T-helper 2 cell treated with Interferon-gamma antibody and Interleukin-4, amounts not matched to agents 5 μg/mL and 100 μg/mL, for 36 hours (primary cell): ENCODE data around the gene HEBP2.
"Not testable (repeated sequence)": the region's sequence is repeated elsewhere in the genome, so short reads cannot be mapped to it uniquely, and the experiment has no call there.

Experiments used
- DNase-seq: peaks from one replicate; pipeline ENCODE4 v3.0.0; 2021; ENCODE audit warnings: low spot score
- H3K27ac Mint-ChIP-seq: one replicate; pipeline ENCODE4 v1.8.0; 2021; ENCODE audit warnings: mild to moderate bottlenecking, mixed read lengths
- H3K27me3 Mint-ChIP-seq: one replicate; pipeline ENCODE4 v1.8.0; 2021; ENCODE audit warnings: low read depth, mixed read lengths
- H3K36me3 Mint-ChIP-seq: one replicate; pipeline ENCODE4 v1.8.0; 2021; ENCODE audit warnings: low read depth, mixed read lengths
- H3K4me1 Mint-ChIP-seq: one replicate; pipeline ENCODE4 v1.8.0; 2021; ENCODE audit warnings: low read depth, mixed read lengths
- H3K4me3 Mint-ChIP-seq: one replicate; pipeline ENCODE4 v1.8.0; 2022; ENCODE audit warnings: mild to moderate bottlenecking, moderate library complexity, mixed read lengths
- H3K9me3 Mint-ChIP-seq: one replicate; pipeline ENCODE4 v1.8.0; 2021; ENCODE audit warnings: mixed read lengths

HEBP2 gene

GRCh38 chr6:138403801-138404665 lies at the start of gene HEBP2:
HEBP2 (plus strand) TSS chr6:138404223; CDS start chr6:138404496, 273 bp downstream.
- Mint-ChIP-seq H3K36me3 (peaks cover 21% of the 10 kb centered on the region), H3K27ac (peak within 1 kb of the TSS; percentile 73), H3K4me1 (peaks cover 18% of the 10 kb centered on the region), H3K9me3 (no peaks in the 10 kb centered on the region), H3K27me3 (peaks cover 22% of the 10 kb centered on the region), H3K4me3 (peak within 1 kb of the TSS; percentile 81)
- DNase-seq, result peak; percentile 87

GRCh38 chr6:138357928-138358327 lies 46.1 kb upstream of the HEBP2 start:
- no peak for DNase-seq
- no peaks in the 10 kb centered on the region for H3K9me3 Mint-ChIP-seq

GRCh38 chr6:138368684-138369083 lies 35.3 kb upstream of the HEBP2 start:
- H3K9me3 Mint-ChIP-seq, H3K4me1 Mint-ChIP-seq, H3K4me3 Mint-ChIP-seq, H3K27ac Mint-ChIP-seq, DNase-seq, H3K36me3 Mint-ChIP-seq: not testable (repeated sequence)
- peaks cover 12% of the 10 kb centered on the region for H3K27me3 Mint-ChIP-seq

More at GRCh38 chr6:138357928-138358327, 46.1 kb upstream of the HEBP2 start:
- no peak overlapping the region for H3K27ac Mint-ChIP-seq
- no peaks in the 10 kb centered on the region for H3K27me3 Mint-ChIP-seq
- H3K4me1 Mint-ChIP-seq, result no peaks in the 10 kb centered on the region
- H3K4me3 Mint-ChIP-seq, result no peak overlapping the region
- no peaks in the 10 kb centered on the region for H3K36me3 Mint-ChIP-seq

- Mint-ChIP-seq H3K4me3 (no peak overlapping the region), H3K27me3 (peaks cover 14% of the 10 kb centered on the region)
Measured at GRCh38 chr6:138370631-138371451, 33.2 kb upstream of the HEBP2 start.

GRCh38 chr6:138371452-138371711 lies 32.6 kb upstream of the HEBP2 start:
- H3K27me3 Mint-ChIP-seq, result peaks cover 14% of the 10 kb centered on the region
- H3K27ac Mint-ChIP-seq, result no peak overlapping the region
- H3K4me3 Mint-ChIP-seq, result no peak overlapping the region
- H3K4me1 Mint-ChIP-seq, result no peaks in the 10 kb centered on the region
- no peak for DNase-seq
- H3K9me3 Mint-ChIP-seq, result peaks cover 4% of the 10 kb centered on the region
- H3K36me3 Mint-ChIP-seq, result no peaks in the 10 kb centered on the region

More at GRCh38 chr6:138370631-138371451, 33.2 kb upstream of the HEBP2 start:
- no peaks in the 10 kb centered on the region for H3K36me3 Mint-ChIP-seq
- DNase-seq, result no peak
- H3K4me1 Mint-ChIP-seq, result no peaks in the 10 kb centered on the region
- peaks cover 4% of the 10 kb centered on the region for H3K9me3 Mint-ChIP-seq
- no peak overlapping the region for H3K27ac Mint-ChIP-seq

- Mint-ChIP-seq H3K9me3 (peaks cover 4% of the 10 kb centered on the region), H3K4me1 (no peaks in the 10 kb centered on the region), H3K4me3 (no peak overlapping the region), H3K36me3 (no peaks in the 10 kb centered on the region), H3K27me3 (peaks cover 14% of the 10 kb centered on the region), H3K27ac (no peak overlapping the region)
- DNase-seq, result no peak
Measured at GRCh38 chr6:138371720-138372119, 32.3 kb upstream of the HEBP2 start.

GRCh38 chr6:138372711-138373463 lies 31.1 kb upstream of the HEBP2 start:
- DNase-seq, result no peak
- Mint-ChIP-seq H3K27ac (no peak overlapping the region), H3K27me3 (peaks cover 17% of the 10 kb centered on the region), H3K4me1 (no peaks in the 10 kb centered on the region), H3K36me3 (no peaks in the 10 kb centered on the region), H3K9me3 (no peaks in the 10 kb centered on the region), H3K4me3 (no peak overlapping the region)

- no peaks in the 10 kb centered on the region for H3K36me3 Mint-ChIP-seq
- H3K27ac Mint-ChIP-seq, result no peak overlapping the region
- H3K27me3 Mint-ChIP-seq, result peaks cover 23% of the 10 kb centered on the region
- no peaks in the 10 kb centered on the region for H3K4me1 Mint-ChIP-seq
- no peaks in the 10 kb centered on the region for H3K9me3 Mint-ChIP-seq
- no peak overlapping the region for H3K4me3 Mint-ChIP-seq
- no peak for DNase-seq
Measured at GRCh38 chr6:138374230-138374629, 29.8 kb upstream of the HEBP2 start.

- no peak for DNase-seq
- Mint-ChIP-seq H3K9me3 (no peaks in the 10 kb centered on the region), H3K27me3 (peaks cover 23% of the 10 kb centered on the region), H3K27ac (no peak overlapping the region), H3K36me3 (no peaks in the 10 kb centered on the region), H3K4me3 (no peak overlapping the region), H3K4me1 (no peaks in the 10 kb centered on the region)
Measured at GRCh38 chr6:138374815-138375214, 29.2 kb upstream of the HEBP2 start.

- no peak for DNase-seq
Measured at GRCh38 chr6:138377042-138377441, 27.0 kb upstream of the HEBP2 start.

GRCh38 chr6:138377844-138378243 lies 26.2 kb upstream of the HEBP2 start, which contains the start of gene SMIM28:
SMIM28 (plus strand) TSS chr6:138377905; CDS start chr6:138378073, 168 bp downstream.
- Mint-ChIP-seq H3K36me3 (no peaks in the 10 kb centered on the region), H3K27ac (no peak within 1 kb of the TSS), H3K4me1 (no peaks in the 10 kb centered on the region), H3K27me3 (peaks cover 17% of the 10 kb centered on the region), H3K4me3 (no peak within 1 kb of the TSS), H3K9me3 (no peaks in the 10 kb centered on the region)
- DNase-seq, result no peak

More at GRCh38 chr6:138377042-138377441, 27.0 kb upstream of the HEBP2 start:
- Mint-ChIP-seq H3K4me3 (no peak overlapping the region), H3K36me3 (no peaks in the 10 kb centered on the region), H3K9me3 (no peaks in the 10 kb centered on the region), H3K4me1 (no peaks in the 10 kb centered on the region), H3K27ac (no peak overlapping the region), H3K27me3 (peaks cover 17% of the 10 kb centered on the region)

- Mint-ChIP-seq H3K9me3 (no peaks in the 10 kb centered on the region), H3K36me3 (no peaks in the 10 kb centered on the region), H3K27me3 (peaks cover 17% of the 10 kb centered on the region), H3K4me3 (no peak overlapping the region), H3K27ac (no peak overlapping the region), H3K4me1 (no peaks in the 10 kb centered on the region)
- DNase-seq, result no peak
Measured at GRCh38 chr6:138378463-138378862, 25.6 kb upstream of the HEBP2 start.

GRCh38 chr6:138382498-138383265 lies 21.3 kb upstream of the HEBP2 start:
- H3K27me3 Mint-ChIP-seq, result peaks cover 10% of the 10 kb centered on the region
- H3K9me3 Mint-ChIP-seq, result no peaks in the 10 kb centered on the region
- no peak overlapping the region for H3K4me3 Mint-ChIP-seq
- H3K27ac Mint-ChIP-seq, result no peak overlapping the region
- no peak for DNase-seq
- no peaks in the 10 kb centered on the region for H3K4me1 Mint-ChIP-seq
- no peaks in the 10 kb centered on the region for H3K36me3 Mint-ChIP-seq
